Effector memory CD8-positive, alpha-beta T cell (primary cell): Measurements from ENCODE around the gene DNAH3.
"Not testable (repeated sequence)": the region's sequence is repeated elsewhere in the genome, so short reads cannot be mapped to it uniquely, and the experiment has no call there.

ENCODE experiments used
- ATAC-seq: fragments of 150-1000 bp; cut with Tn5 transposase; replicated peaks from 2 replicates; pipeline ENCODE4 v1.10.0; 2021; ENCODE audit warnings: mild to moderate bottlenecking, moderate library complexity
- DNase-seq, 3 experiments: peaks; one replicate each; pipeline ENCODE4 v3.0.0; 2021
- H3K27ac Mint-ChIP-seq, 2 donors: one replicate each; pipeline ENCODE4 v1.8.0; 2022; ENCODE audit warnings: mild to moderate bottlenecking in 2 of 2, mixed read lengths in 2 of 2, moderate library complexity in 2 of 2
- H3K27me3 Mint-ChIP-seq, 2 donors: one replicate each; pipeline ENCODE4 v1.8.0; 2022; ENCODE audit warnings: mixed read lengths in 2 of 2
- H3K36me3 Mint-ChIP-seq: one replicate; pipeline ENCODE4 v1.8.0; 2022; ENCODE audit warnings: mild to moderate bottlenecking, moderate library complexity, mixed read lengths; ENCODE audit not compliant: insufficient read depth
- H3K4me1 Mint-ChIP-seq, 2 donors: one replicate each; pipeline ENCODE4 v1.8.0; 2022; ENCODE audit warnings: low read depth in 2 of 2, mixed read lengths in 2 of 2
- H3K4me3 Mint-ChIP-seq, 2 donors: one replicate each; pipeline ENCODE4 v1.8.0; 2022; ENCODE audit warnings: mild to moderate bottlenecking in 2 of 2, mixed read lengths in 2 of 2, moderate library complexity in 2 of 2
- H3K9me3 Mint-ChIP-seq, 2 donors: one replicate each; pipeline ENCODE4 v1.8.0; 2022; ENCODE audit warnings: mixed read lengths in 2 of 2

The DNAH3 gene

DNA sequence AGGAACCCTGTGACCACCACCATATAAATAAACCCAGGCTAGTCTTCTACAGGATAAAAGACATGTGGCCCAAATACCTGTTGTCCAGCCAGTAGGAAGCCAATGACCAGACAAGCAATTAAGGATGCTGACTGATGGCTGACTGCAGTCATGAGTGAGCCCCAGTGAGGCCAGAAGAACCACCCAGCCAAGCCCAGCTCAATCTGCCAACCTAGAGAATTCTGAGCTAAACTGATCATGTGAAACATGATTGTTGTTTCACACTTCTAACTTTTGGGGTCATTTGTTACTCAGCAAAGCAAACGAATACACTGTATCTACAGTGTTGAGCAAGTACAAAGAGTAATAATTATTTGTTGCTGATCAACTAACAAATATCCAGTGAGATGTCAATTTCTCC, 86.4 kb downstream of the DNAH3 start:
- H3K36me3 Mint-ChIP-seq: no peaks in the 10 kb centered on the region

DNA sequence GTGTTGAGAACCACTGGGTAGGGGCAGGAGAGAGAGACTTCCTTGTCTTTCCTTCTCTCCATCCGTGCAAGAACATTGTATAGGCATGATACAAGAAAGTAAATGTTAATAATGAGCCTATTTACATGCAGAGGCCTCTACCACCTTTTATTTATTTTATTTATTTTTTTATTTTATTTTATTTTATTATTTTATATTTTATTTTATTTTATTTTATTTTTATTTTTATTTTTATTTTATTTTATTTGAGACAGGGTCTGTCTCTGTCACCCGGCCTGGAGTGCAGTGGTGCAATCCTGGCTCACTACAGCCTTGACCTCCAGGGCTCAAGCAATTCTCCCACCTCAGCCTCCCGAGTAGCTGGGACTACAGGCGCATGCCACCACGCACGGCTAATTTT, 87.3 kb downstream of the DNAH3 start:
- not testable (repeated sequence) for H3K36me3 Mint-ChIP-seq, ATAC-seq, H3K9me3 Mint-ChIP-seq, H3K4me3 Mint-ChIP-seq, H3K4me1 Mint-ChIP-seq, H3K27ac Mint-ChIP-seq, DNase-seq
- H3K27me3 Mint-ChIP-seq: peaks cover 9 to 21% of the 10 kb centered on the region in 2 donors

More for the DNA sequence above, 86.4 kb downstream of the DNAH3 start:
- no peaks in the 10 kb centered on the region for H3K9me3 Mint-ChIP-seq
- no peaks in the 10 kb centered on the region for H3K4me1 Mint-ChIP-seq
- H3K27me3 Mint-ChIP-seq: peaks cover 8 to 21% of the 10 kb centered on the region in 2 donors
- H3K27ac Mint-ChIP-seq: no peak overlapping the region
- ATAC-seq: no peak
- H3K4me3 Mint-ChIP-seq: no peak overlapping the region
- no peak for DNase-seq

DNA sequence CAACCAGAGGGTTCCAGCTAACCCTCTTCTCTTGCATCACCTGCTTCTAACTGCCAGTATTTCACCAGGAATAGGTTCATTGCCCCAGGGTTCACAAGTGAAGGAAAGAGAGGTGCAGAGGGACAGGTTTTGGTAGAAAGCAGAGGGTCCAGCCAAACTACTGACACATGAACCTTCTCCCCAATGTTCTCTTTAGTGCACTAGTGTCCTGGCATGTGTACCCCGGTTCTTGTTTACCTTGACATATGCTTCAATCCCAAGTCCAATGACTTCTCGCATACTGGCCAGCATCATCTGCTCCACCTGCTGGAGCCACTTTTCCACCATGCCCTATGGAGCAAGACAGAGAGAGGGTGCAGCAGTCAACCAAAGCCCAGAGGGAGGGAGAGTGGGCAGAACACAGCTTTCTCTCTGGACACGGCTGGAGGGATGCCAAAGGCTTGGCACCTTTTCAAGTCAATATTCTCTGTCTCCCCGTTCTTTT, 90.6 kb downstream of the DNAH3 start:
- H3K36me3 Mint-ChIP-seq: no peaks in the 10 kb centered on the region
- peaks cover 26 to 37% of the 10 kb centered on the region in 2 donors for H3K27me3 Mint-ChIP-seq
- no peak overlapping the region for H3K27ac Mint-ChIP-seq
- ATAC-seq: no peak
- no peak for DNase-seq
- H3K4me1 Mint-ChIP-seq: no peaks in the 10 kb centered on the region
- H3K4me3 Mint-ChIP-seq: no peak overlapping the region
- no peaks in the 10 kb centered on the region for H3K9me3 Mint-ChIP-seq

DNA sequence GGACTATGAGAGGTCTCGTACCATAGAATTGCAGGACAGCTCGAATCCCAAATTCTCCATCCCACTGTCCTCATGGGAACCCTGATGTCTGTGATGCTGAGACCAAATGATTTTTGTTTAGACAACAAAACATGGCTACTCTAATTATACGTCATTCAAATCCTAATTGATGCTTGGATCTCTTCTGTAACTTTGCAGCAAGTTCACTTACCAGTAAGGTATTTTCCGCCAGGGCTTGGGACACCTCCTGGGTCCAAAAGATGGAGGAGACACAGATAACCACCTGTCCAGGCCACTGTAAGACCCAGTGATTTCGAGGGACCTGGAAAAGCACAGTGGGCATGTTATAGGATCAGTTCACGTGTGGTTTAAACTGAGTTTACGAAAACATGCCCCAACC, 92.8 kb downstream of the DNAH3 start:
- H3K27ac Mint-ChIP-seq: no peak overlapping the region
- DNase-seq (no peak), ATAC-seq (no peak)
- peaks cover 48 to 55% of the 10 kb centered on the region in 2 donors for H3K27me3 Mint-ChIP-seq
- H3K36me3 Mint-ChIP-seq: peaks cover 4% of the 10 kb centered on the region
- H3K4me1 Mint-ChIP-seq: no peaks in the 10 kb centered on the region
- no peak overlapping the region for H3K4me3 Mint-ChIP-seq
- no peaks in the 10 kb centered on the region for H3K9me3 Mint-ChIP-seq

DNA sequence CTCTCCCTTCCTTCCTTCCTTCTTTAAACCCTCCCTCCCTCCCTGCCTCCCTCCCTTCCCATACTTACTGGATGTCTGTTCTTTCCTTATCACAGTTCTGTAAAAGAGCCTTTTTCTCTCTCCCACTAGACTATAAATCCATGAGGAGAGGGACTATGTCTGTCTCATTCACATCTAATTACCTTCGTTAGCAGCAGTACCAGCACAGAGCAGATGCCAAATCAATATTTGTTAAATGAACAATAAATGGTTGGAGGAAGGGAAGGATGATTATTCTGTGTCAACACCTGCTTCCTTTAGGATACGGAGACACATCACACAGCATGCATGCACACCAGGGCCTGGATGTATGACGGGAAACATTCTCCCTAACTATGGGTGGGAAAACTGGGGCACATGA, 94.2 kb downstream of the DNAH3 start:
- no peaks in the 10 kb centered on the region for H3K9me3 Mint-ChIP-seq
- peaks cover 4% of the 10 kb centered on the region for H3K36me3 Mint-ChIP-seq
- DNase-seq: no peak
- no peak overlapping the region for H3K4me3 Mint-ChIP-seq
- H3K4me1 Mint-ChIP-seq: no peaks in the 10 kb centered on the region
- no peak for ATAC-seq
- H3K27ac Mint-ChIP-seq: no peak overlapping the region
- peaks cover 54 to 63% of the 10 kb centered on the region in 2 donors for H3K27me3 Mint-ChIP-seq

DNA sequence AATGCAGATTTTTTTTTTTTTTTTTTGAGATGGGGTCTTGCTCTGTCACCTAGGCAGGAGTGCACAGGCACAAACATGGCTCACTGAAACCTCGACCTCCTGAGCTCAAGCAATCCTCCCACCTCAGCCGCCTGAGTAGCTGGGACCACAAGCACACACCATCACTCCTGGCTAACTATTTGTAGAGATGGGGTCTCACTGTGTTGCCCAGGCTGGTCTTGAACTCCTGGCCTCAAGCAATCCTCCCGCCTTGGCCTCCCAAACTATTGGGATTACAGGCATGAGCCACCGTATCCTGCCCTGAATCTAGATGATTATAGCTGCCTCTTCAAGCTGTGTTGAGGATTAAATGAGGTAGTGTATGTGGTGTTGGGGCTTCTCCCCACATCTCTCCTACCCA, 94.9 kb downstream of the DNAH3 start:
- peaks cover 59 to 70% of the 10 kb centered on the region in 2 donors for H3K27me3 Mint-ChIP-seq
- not testable (repeated sequence) for H3K4me3 Mint-ChIP-seq, H3K9me3 Mint-ChIP-seq, DNase-seq, H3K4me1 Mint-ChIP-seq, ATAC-seq, H3K27ac Mint-ChIP-seq, H3K36me3 Mint-ChIP-seq

DNA sequence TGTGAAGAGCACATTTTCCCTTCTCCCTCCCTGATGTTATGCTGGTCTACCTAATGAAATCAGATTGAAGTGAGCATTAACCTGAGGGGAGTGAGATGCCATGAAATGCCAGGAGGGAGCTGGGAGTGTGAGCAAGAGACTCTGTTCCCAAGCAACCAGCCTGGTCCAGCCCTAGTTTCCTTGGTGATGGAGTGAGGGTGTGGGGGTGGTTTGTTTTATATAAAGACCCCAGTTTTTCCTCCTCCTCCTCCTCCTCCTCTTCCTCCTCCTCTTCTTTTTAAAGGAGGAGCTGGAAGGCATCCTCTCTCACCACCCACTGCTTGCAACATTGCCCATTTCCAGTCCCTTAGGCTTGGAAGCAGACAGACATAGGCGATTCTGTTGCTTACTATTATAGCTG, 97.1 kb downstream of the DNAH3 start:
- no peaks in the 10 kb centered on the region for H3K9me3 Mint-ChIP-seq
- no peak for ATAC-seq

DNA sequence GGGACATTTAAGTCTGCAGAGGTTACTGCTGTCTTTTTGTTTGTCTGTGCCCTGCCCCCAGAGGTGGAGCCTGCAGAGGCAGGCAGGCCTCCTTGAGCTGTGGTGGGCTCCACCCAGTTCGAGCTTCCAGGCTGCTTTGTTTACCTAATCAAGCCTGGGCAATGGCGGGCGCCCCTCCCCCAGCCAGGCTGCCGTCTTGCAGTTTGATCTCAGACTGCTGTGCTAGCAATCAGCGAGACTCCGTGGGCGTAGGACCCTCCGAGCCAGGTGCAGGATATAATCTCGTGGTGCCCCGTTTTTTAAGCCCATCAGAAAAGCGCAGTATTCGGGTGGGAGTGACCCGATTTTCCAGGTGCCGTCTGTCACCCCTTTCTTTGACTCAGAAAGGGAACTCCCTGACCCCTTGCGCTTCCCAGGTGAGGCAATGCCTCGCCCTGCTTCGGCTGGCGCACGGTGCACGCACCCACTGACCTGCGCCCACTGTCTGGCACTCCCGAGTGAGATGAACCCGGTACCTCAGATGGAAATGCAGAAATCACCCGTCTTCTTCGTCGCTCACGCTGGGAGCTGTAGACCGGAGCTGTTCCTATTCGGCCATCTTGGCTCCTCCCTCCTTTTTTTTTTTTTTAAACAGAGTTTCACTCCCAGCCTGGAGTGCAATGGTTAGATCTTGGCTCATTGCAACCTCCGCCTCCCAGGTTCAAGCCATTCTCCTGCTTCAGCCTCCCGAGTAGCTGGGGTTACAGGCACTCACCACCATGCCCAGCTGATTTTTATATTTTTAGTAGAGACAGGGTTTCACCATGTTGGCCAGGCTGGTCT, 102.3 kb downstream of the DNAH3 start:
- ATAC-seq, H3K4me3 Mint-ChIP-seq, H3K9me3 Mint-ChIP-seq, DNase-seq, H3K36me3 Mint-ChIP-seq, H3K27ac Mint-ChIP-seq, H3K4me1 Mint-ChIP-seq: not testable (repeated sequence)
- H3K27me3 Mint-ChIP-seq: peaks cover 32 to 51% of the 10 kb centered on the region in 2 donors

More for the DNA sequence above, 97.1 kb downstream of the DNAH3 start:
- no peak for DNase-seq
- Mint-ChIP-seq H3K36me3 (peaks cover 4% of the 10 kb centered on the region), H3K4me1 (no peaks in the 10 kb centered on the region), H3K27ac (no peak overlapping the region), H3K4me3 (no peak overlapping the region), H3K27me3 (peaks cover 69 to 90% of the 10 kb centered on the region in 2 donors)

DNA sequence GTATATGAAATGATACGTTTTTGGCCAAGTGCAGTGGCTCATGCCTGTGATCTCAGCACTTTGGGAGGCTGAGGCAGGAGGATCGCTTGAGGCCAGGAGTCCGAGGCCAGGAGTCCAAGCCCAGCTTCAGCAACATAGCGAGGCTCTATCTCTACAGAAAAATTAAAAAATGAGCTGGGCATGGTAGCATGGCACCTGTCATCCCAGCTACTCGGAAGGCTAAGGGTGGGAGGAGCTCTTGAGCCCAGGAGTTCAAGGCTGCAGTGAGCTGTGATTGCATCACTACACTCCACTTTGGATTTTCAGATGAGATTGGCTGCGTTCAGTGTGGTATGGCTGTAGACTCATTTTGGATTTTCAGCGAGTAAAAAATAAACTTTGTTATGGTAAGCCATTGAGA, 112.4 kb downstream of the DNAH3 start:
- H3K4me1 Mint-ChIP-seq: no peaks in the 10 kb centered on the region
- ATAC-seq (no peak), DNase-seq (no peak)
- H3K36me3 Mint-ChIP-seq: no peaks in the 10 kb centered on the region
- H3K27me3 Mint-ChIP-seq: peaks cover 8 to 23% of the 10 kb centered on the region in 2 donors
- no peak overlapping the region for H3K4me3 Mint-ChIP-seq
- H3K9me3 Mint-ChIP-seq: peaks cover 0 to 2% of the 10 kb centered on the region in 2 donors
- H3K27ac Mint-ChIP-seq: no peak overlapping the region

DNA sequence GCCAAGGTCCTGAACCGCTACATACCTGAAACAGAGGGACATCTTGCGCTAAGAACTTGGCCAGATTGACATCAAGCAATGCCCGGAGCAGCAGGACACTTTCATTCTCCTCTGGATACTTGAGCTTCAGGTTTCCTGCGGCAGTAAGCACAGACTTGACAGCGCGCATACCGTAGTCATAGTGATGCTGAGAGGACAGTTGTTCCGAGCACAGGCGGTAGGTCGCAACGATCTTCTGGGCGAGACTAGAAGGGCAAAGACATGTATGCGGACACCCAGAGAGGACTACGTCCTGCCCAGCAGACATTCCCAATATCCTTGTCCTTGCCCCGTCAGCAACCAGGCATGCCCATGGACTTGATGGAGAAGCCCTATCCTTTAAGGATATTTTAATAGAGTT, 112.9 kb downstream of the DNAH3 start:
- DNase-seq: no peak
- no peak for ATAC-seq
- H3K27ac Mint-ChIP-seq: no peak overlapping the region
- H3K9me3 Mint-ChIP-seq: peaks cover 0 to 2% of the 10 kb centered on the region in 2 donors
- no peaks in the 10 kb centered on the region for H3K36me3 Mint-ChIP-seq
- H3K27me3 Mint-ChIP-seq: peaks cover 8 to 25% of the 10 kb centered on the region in 2 donors
- no peaks in the 10 kb centered on the region for H3K4me1 Mint-ChIP-seq
- no peak overlapping the region for H3K4me3 Mint-ChIP-seq

DNA sequence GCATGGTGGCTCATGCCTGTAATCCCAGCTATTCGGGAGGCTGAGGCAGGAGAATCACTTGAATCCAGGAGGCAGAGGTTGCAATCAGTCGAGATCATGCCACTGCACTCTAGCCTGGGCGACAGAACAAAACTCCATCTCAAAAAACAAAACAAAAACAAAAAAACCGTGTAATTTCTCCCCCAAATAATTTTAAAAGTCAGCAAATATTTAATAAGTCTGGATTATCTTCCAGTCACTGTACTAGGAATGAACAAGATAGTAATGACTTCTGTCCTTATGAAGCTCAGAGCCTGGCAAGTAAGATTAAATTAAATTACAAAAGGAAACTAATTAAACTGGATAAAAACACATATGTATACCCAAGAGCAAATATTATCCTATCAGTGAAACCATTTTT, 113.5 kb downstream of the DNAH3 start:
- Mint-ChIP-seq H3K36me3 (no peaks in the 10 kb centered on the region), H3K27ac (no peak overlapping the region)
- ATAC-seq: no peak

DNA sequence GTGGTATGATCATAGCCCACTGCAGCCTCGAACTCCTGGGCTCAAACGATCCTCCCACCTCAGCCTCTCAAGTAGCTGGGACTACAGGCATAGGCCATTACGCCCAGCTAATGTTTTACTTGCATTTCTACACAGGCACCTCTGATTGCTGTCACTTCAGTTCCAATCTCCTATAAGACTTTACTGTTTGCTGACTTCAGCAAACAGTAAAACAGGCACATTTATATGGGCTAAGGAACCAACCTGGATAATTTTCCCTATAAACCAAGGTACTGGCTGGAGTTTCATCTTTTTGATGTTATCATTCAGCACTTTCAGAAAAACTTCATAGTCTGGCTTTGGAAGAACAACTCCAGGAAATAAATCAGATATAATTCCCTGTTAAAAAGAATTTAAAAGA, 114.2 kb downstream of the DNAH3 start:
- DNase-seq: no peak
- H3K27ac Mint-ChIP-seq: no peak overlapping the region
- H3K36me3 Mint-ChIP-seq: no peaks in the 10 kb centered on the region
- H3K9me3 Mint-ChIP-seq: peaks cover 0 to 2% of the 10 kb centered on the region in 2 donors
- H3K27me3 Mint-ChIP-seq: peaks cover 15 to 31% of the 10 kb centered on the region in 2 donors
- H3K4me1 Mint-ChIP-seq: no peaks in the 10 kb centered on the region
- no peak overlapping the region for H3K4me3 Mint-ChIP-seq
- no peak for ATAC-seq

More for the DNA sequence above, 113.5 kb downstream of the DNAH3 start:
- Mint-ChIP-seq H3K9me3 (peaks cover 0 to 2% of the 10 kb centered on the region in 2 donors), H3K4me3 (no peak overlapping the region), H3K27me3 (peaks cover 9 to 25% of the 10 kb centered on the region in 2 donors), H3K4me1 (no peaks in the 10 kb centered on the region)
- no peak for DNase-seq

DNA sequence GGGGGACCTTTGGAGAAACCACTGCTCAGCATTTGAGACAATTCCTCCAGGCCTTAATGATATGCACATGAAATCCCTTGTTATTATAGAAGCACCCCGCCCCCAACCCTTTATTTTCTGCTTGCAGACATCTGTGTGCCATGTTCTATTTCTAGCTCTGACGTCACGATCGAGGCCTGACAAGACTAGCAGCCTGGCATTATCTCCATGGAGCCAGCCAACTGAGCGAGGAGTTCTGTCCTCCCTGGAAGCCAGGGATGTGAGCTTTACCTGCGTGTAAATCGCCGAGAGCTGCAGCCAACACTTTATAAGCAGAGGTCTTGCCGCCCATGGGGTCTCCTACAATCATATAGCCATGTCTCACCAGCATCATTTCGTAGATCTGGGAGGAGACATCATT, 116.9 kb downstream of the DNAH3 start:
- Mint-ChIP-seq H3K27me3 (peaks cover 15 to 37% of the 10 kb centered on the region in 2 donors), H3K36me3 (no peaks in the 10 kb centered on the region), H3K9me3 (no peaks in the 10 kb centered on the region), H3K4me3 (no peak overlapping the region), H3K27ac (no peak overlapping the region), H3K4me1 (no peaks in the 10 kb centered on the region)
- ATAC-seq (no peak), DNase-seq (no peak)

DNA sequence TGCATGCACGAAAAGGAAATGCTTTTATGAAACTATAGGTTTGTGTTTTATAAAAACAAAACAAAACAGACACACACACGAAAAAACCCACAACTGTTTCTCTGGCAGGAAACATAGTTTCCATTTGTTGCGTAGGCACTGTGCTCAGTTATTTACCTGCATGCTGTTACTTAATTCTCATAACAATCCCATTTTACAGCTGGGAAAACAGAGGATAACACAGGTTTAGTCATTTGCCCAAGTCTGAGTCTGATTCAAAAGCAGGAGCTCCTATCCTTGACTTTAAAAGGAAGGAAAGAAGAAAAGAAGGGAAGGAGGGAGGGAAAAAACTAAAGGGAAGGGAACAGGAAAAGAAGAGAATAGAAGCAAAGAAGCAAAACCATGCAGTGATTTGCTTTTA, 117.4 kb downstream of the DNAH3 start:
- no peak for ATAC-seq
- H3K4me1 Mint-ChIP-seq: no peaks in the 10 kb centered on the region
- no peak overlapping the region for H3K4me3 Mint-ChIP-seq
- DNase-seq: no peak
- H3K27me3 Mint-ChIP-seq: peaks cover 15 to 37% of the 10 kb centered on the region in 2 donors
- peaks cover 3% of the 10 kb centered on the region for H3K36me3 Mint-ChIP-seq
- H3K27ac Mint-ChIP-seq: no peak overlapping the region
- H3K9me3 Mint-ChIP-seq: no peaks in the 10 kb centered on the region
